Aorta (tissue), 5 donors: ENCODE measurements around the gene CDC42EP4. TPM values are rescaled to one million over a fixed set of nuclear protein-coding genes. Genes with fewer than 3 reads are reported as not detected.

ENCODE experiments used
- ATAC-seq: fragments of 200-7000 bp; cut with Tn5 transposase; one replicate; pipeline ENCODE4 v1.9.1; 2022; ENCODE audit warnings: moderate library complexity; ENCODE audit not compliant: low FRiP score
- DNase-seq, 2 donors: peaks; one replicate each; pipeline ENCODE4 v3.0.0-alpha.2; 2020
- H3K27ac ChIP-seq, 2 donors: one replicate each; pipeline ENCODE4 v1.5.1; 2013; ENCODE audit warnings: low read length in 2 of 2, mild to moderate bottlenecking in 2 of 2, moderate library complexity in 2 of 2, control low read depth in 1 of 2, inconsistent platforms in 1 of 2, low read depth in 1 of 2
- H3K27me3 ChIP-seq, 2 donors: one replicate each; pipeline ENCODE4 v1.6.1; 2013; ENCODE audit warnings: control low read depth in 1 of 2, low read length in 1 of 2, mild to moderate bottlenecking in 1 of 2, moderate library complexity in 1 of 2; ENCODE audit not compliant: insufficient read depth in 2 of 2, control insufficient read depth in 1 of 2
- H3K36me3 ChIP-seq, 2 donors: one replicate each; pipeline ENCODE4 v1.6.1; 2013; ENCODE audit warnings: control low read depth in 1 of 2, low read length in 1 of 2, mild to moderate bottlenecking in 1 of 2; ENCODE audit not compliant: insufficient read depth in 2 of 2, control insufficient read depth in 1 of 2
- H3K4me1 ChIP-seq, 2 donors: one replicate each; pipeline ENCODE4 v1.6.1; 2013; ENCODE audit warnings: low read length in 2 of 2, control low read depth in 1 of 2, mild to moderate bottlenecking in 1 of 2, moderate library complexity in 1 of 2; ENCODE audit not compliant: insufficient read depth in 2 of 2, control insufficient read depth in 1 of 2
- H3K4me3 ChIP-seq, 2 donors: one replicate each; pipeline ENCODE4 v1.5.1; 2013; ENCODE audit warnings: low read length in 2 of 2, control low read depth in 1 of 2, mild to moderate bottlenecking in 1 of 2
- H3K9me3 ChIP-seq: one replicate; pipeline ENCODE4 v1.6.1; 2013; ENCODE audit warnings: mild to moderate bottlenecking, low read length; ENCODE audit not compliant: control insufficient read depth
- WGBS, 2 donors: extraction: QIAGEN DNeasy Blood & Tissue Kit; methylation state at CpG; one replicate each; pipeline ENCODE4 v1.1.7; 2013; 5-methylcytosine and 5-hydroxymethylcytosine counted together
- intact Hi-C, 2 donors: fragments of 100-400 bp; cut with DNase I; formaldehyde crosslinking; loops; one replicate each; pipeline versions ENCODE4 v1.14.2 to v1.15.0; 2022
- polyA plus RNA-seq, 2 donors: library from polyadenylated mRNA; stranded (reverse); fragments of 200-250 nt; gene quantifications; one replicate each; pipeline ENCODE4 v1.2.3, GENCODE V29; 2013
- total RNA-seq, 2 donors: library from RNA; stranded (reverse); fragmentation: NEBNext Ultra II Directional; extraction: Animal tissue kit (Norgen Biotek cat#: 25700); gene quantifications; one replicate each; pipeline ENCODE4 v1.2.1, GENCODE V29; 2021
- donor health status: healthy with polysubstance abuse.
- donor health status: Bipolar disorder and iron deficiency.
- donor health status: DM: no; HTN: no; CAD: no.
- donor health status: DM: no; HTN: no; CAD: no.
- donor health status: DM: yes; HTN: yes; CAD: no.

CDC42EP4 gene
- total and polyA plus RNA-seq, 4 donors, result 23.6 to 73.7 (median 43.3) TPM

- no peak for ATAC-seq
- Histone ChIP-seq H3K4me3 (no peak overlapping the region), H3K27me3 (no peaks in the 10 kb centered on the region), H3K9me3 (no peaks in the 10 kb centered on the region), H3K27ac (no peak overlapping the region), H3K4me1 (no peaks in the 10 kb centered on the region), H3K36me3 (no peaks in the 10 kb centered on the region)
- 50 to 59% methylated on average over 15 of the region's 15 CpGs for WGBS, 2 donors
- intact Hi-C loops, result loop anchor here in 1 of 2 donors (5.0 kb wide), 1 partner anchor 34 kb away; no protein-coding TSS in a partner anchor
- no peak for DNase-seq
These were observed 29.7 kb upstream of the CDC42EP4 start for GRCh38 chr17:73341350-73342049.

GRCh38 chr17:73340093-73340596 lies 28.3 kb upstream of the CDC42EP4 start:
- peak; percentile 58 for ATAC-seq
- H3K9me3 ChIP-seq, result no peaks in the 10 kb centered on the region
- intact Hi-C loops, result loop anchor here in 1 of 2 donors (5.0 kb wide), 1 partner anchor 33 kb away; no protein-coding TSS in a partner anchor
- H3K36me3 ChIP-seq, result no peaks in the 10 kb centered on the region
- H3K4me3 ChIP-seq, result no peak overlapping the region
- 69 to 70% methylated on average over 7 of the region's 7 CpGs for WGBS, 2 donors
- H3K27me3 ChIP-seq, result no peaks in the 10 kb centered on the region
- H3K4me1 ChIP-seq, result no peaks in the 10 kb centered on the region
- DNase-seq, result peak in 1 of 2 donors; percentile 68
- H3K27ac ChIP-seq, result peak overlapping the region in 1 of 2 donors; percentile 34

- Histone ChIP-seq H3K4me1 (no peaks in the 10 kb centered on the region), H3K9me3 (no peaks in the 10 kb centered on the region), H3K27me3 (no peaks in the 10 kb centered on the region), H3K4me3 (no peak overlapping the region), H3K27ac (no peak overlapping the region), H3K36me3 (no peaks in the 10 kb centered on the region)
- WGBS, 2 donors, result 77 to 83% methylated on average over 22 of the region's 22 CpGs
- ATAC-seq (no peak), DNase-seq (no peak)
- intact Hi-C loops, result no loop called here
These were observed 26.9 kb upstream of the CDC42EP4 start for GRCh38 chr17:73338566-73339197.

GRCh38 chr17:73338050-73338521 lies 26.3 kb upstream of the CDC42EP4 start:
- no peak overlapping the region for H3K27ac ChIP-seq
- no peaks in the 10 kb centered on the region for H3K27me3 ChIP-seq
- DNase-seq, result peak; percentile 78 to 83
- no peak overlapping the region for H3K4me3 ChIP-seq
- ATAC-seq, result peak; percentile 62
- intact Hi-C loops, result no loop called here
- no peaks in the 10 kb centered on the region for H3K4me1 ChIP-seq
- WGBS, 2 donors, result 6 to 20% methylated on average over 13 of the region's 13 CpGs
- H3K36me3 ChIP-seq, result no peaks in the 10 kb centered on the region
- no peaks in the 10 kb centered on the region for H3K9me3 ChIP-seq

GRCh38 chr17:73337330-73337710 lies 25.5 kb upstream of the CDC42EP4 start:
- no peaks in the 10 kb centered on the region for H3K27me3 ChIP-seq
- H3K27ac ChIP-seq, result no peak overlapping the region
- intact Hi-C loops, result no loop called here
- no peaks in the 10 kb centered on the region for H3K9me3 ChIP-seq
- no peaks in the 10 kb centered on the region for H3K36me3 ChIP-seq
- H3K4me1 ChIP-seq, result no peaks in the 10 kb centered on the region
- no peak overlapping the region for H3K4me3 ChIP-seq
- ATAC-seq (no peak), DNase-seq (no peak)
- WGBS, 2 donors, result 77 to 87% methylated on average over 4 of the region's 4 CpGs

- no peak overlapping the region for H3K27ac ChIP-seq
These were observed 24.9 kb upstream of the CDC42EP4 start for GRCh38 chr17:73336408-73337329.

GRCh38 chr17:73335591-73336407 lies 24.0 kb upstream of the CDC42EP4 start:
- Histone ChIP-seq H3K36me3 (no peaks in the 10 kb centered on the region), H3K27ac (no peak overlapping the region), H3K4me1 (no peaks in the 10 kb centered on the region), H3K27me3 (no peaks in the 10 kb centered on the region), H3K4me3 (no peak overlapping the region), H3K9me3 (no peaks in the 10 kb centered on the region)
- WGBS, 2 donors, result 86 to 87% methylated on average over 12 of the region's 12 CpGs
- ATAC-seq (no peak), DNase-seq (no peak)
- intact Hi-C loops, result no loop called here

More at GRCh38 chr17:73336408-73337329, 24.9 kb upstream of the CDC42EP4 start:
- intact Hi-C loops, result no loop called here
- Histone ChIP-seq H3K9me3 (no peaks in the 10 kb centered on the region), H3K36me3 (no peaks in the 10 kb centered on the region), H3K27me3 (no peaks in the 10 kb centered on the region), H3K4me3 (no peak overlapping the region), H3K4me1 (no peaks in the 10 kb centered on the region)
- WGBS, 2 donors, result 94 to 98% methylated on average over 13 of the region's 13 CpGs
- ATAC-seq (no peak), DNase-seq (no peak)
